HPDE6-E6E7 (cell line): ENCODE measurements around the gene FBXO47.
A peak's percentile ranks its signal among the peaks of the same experiment; 100 is the strongest.

Experiments
- DNase-seq: peaks from one replicate; pipeline ENCODE4 v3.0.0; 2011; ENCODE audit warnings: missing footprints; ENCODE audit errors: extremely low spot score

FBXO47 gene, protein sequence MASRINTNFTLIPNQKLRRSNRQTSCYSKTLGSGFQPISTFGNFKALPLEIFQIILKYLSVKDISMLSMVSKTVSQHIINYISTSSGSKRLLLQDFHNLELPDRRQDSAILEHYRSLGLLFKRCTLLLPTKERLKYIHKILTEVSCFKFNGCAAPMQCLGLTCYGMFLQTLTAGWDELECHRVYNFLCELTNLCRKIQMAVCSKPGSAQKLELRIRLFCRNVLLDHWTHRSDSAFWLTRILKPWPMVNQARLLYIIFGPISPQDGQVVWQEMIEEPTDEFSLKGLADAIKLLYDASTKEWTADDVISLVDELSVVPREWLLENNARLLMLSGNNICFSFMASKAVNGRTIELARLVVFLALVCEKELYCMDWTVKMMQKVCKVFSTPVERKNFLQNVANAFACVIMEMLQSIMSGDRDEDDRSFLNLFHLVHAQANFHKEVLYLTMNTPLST

GRCh38 chr17:38967290-38967738 is at the start of gene FBXO47:
Gene FBXO47 (minus strand): TSS chr17:38967403. CDS start chr17:38963025, 4,378 bp downstream.
- no peak for DNase-seq

DNA sequence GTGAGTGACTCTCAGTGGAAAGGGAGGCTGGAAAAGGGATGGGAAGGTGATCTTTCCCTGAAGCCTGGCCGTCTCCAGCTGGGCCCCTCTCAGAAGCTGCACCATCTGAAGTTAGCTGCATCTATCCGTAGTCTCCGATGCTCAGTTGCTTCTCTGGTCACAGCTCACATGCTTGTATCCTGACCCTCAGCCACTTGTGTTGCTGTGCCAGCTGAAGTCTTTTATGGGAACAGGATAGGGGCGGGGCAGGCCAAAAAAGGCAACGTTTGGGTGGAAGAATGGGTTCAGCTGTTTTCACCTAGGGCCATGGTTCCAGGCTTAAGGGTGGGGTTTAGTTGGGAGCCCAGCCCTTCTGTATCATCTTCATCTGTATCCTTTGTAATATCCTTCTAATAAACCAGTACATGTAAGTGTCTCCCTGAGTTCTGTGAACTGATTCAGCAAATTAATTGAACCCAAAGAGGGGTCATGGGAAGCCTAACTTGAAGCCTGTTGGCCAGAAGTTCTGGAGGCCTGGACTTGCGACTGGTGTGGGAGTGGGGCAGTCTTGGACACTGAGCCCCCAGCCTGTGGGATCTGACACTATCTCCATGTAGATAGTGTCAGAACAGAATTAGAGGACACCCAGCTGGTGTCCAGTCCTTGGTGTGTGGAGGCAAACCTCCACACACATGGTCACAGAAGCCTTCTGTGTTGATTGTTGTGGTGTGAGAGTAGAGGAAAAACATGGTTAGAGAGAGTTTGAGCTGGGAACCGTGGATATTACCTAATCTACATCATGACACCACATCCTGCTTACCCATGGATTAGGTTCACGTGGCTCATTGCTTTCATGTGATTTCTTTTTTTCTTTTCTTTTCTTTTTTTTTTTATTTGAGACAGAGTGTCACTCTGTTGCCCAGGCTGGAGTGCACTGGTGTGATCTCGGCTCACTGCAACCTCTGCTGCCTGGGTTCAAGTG is 49.3 kb upstream of the FBXO47 start:
- no peak for DNase-seq

- DNase-seq = no peak
These were observed 48.3 kb upstream of the FBXO47 start for GRCh38 chr17:39015546-39015935.

- DNase-seq = no peak
These were observed 47.8 kb upstream of the FBXO47 start for GRCh38 chr17:39014795-39015545.

GRCh38 chr17:39014044-39014794 is 47.0 kb upstream of the FBXO47 start:
- DNase-seq = no peak

- no peak for DNase-seq
These were observed 45.5 kb upstream of the FBXO47 start for GRCh38 chr17:39012725-39013124.

DNA sequence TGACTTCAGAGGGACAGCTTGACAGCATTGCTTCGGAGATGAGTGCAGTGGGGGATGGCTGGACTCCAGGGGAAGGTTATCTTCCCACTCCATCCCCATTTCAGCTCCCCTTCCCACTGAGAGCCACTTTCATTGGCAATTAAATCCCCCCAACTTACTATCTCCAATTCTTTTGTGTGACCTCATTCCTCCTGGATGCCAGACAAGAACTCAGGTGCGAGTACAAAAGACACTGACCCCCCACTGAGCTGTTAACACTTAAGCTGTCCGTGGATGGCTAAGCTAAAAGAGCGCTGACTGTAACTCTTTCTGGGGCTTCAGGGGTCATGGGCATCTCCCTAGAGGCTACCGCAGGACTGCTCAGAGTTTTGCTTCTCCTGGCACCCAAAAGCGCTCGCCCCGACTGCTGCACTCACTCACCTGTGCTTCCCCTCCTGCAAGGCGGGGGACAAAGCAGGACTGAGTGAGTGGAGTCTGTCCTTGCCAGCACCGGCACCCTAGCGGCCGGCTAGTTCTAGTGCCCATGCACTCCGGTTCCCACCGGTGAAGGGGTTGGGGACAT is 44.8 kb upstream of the FBXO47 start:
- DNase-seq = no peak

DNA sequence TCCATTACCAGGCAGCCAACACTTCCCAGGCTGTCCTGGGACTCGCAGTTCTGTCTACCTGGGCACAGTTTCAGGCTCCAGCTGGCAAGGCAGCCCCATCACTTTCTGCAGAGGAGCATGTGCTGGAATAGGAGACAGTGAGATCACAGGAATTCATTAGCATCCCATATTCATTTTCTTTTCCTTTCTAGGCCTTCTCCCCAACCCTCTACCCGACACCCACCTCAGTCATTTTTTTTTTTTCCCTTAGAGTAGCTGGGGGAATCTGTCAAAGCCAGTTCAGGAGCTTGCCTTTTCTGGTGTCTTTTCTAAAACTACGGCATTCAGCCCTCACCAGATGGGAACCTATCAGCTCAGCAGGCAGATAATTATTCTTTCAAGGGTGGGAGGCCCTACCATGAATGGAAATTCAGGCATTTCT is 42.4 kb upstream of the FBXO47 start:
- DNase-seq = no peak

GRCh38 chr17:39008633-39009032 is 41.4 kb upstream of the FBXO47 start:
- DNase-seq = no peak

DNA sequence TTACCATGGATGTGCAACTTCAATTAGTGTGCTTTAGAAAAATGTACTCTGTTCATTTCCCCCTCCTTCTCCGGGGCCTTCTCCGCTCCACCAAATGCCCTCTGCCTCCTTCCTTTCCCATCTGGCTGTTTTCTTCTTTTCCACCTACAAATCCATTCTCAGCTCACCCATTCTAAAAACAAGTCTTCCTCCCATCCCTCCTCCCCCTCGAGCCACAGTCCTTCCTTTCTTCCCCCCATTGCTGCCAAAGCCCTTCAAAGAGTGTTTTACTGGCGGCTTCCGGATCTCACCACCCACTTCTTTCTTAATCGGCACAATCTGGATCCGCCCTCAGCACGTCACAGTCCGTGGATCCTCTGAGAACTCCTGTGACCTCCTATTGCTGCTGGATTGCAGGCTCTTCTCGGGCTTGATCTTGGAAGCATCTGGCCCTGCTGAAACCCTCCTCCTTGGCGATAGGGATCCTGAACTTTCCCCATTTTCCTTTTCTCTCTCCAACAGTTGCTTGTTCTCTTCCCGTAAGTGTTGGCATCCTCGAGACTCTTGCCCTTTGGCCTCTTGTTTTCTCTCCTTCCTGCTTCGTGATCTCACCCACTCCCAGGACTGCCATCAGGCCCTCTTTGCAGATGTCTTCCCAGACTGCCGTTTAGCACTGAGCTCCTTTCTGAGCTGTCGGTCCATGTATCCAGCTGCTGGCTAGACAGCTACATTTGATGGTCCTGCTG is 36.0 kb upstream of the FBXO47 start:
- no peak for DNase-seq

DNA sequence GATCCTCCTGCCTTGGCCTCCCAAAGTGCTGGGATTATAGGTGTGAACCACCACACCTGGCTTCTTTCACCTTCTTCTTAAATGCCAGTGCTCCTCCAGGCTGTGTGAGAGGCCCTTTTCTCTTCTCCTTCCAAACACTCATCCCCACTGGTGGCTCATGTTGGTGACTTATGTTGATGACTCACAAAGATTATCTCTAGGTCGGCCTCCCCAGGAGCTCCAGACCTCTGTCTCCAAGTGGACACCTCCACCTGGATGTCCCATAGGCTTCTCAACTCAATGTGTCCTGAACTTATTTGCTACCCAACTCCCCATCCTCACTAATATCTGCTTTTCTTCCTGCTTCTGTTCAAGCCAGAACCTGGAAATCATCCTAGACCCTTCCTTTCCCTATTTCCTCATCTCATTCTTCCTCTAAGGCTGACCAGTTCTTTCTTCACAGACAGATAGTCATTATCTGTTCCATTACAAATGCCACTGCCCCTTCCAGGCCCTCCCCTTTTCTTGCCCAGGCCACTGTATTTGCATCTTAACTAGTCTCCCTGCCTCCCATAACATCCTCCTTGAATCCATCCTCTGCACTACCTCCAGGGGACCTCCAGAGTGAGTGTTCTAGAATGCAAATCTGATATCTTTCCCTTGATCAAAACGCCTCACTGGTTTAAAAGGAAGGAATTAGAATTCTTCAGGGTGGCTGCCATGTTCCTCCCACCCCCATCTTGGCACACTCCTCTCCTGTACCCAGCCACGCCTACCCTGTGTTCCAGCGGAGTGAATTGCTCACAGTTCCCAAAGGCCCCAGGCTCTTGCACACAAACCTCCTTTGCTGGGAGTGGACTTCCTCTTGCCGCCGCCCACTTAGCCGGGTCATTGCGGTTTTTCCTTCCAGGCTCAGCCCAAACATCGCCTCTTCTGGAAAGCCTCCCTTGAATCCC is 34.8 kb upstream of the FBXO47 start:
- peak; percentile 58 for DNase-seq

DNA sequence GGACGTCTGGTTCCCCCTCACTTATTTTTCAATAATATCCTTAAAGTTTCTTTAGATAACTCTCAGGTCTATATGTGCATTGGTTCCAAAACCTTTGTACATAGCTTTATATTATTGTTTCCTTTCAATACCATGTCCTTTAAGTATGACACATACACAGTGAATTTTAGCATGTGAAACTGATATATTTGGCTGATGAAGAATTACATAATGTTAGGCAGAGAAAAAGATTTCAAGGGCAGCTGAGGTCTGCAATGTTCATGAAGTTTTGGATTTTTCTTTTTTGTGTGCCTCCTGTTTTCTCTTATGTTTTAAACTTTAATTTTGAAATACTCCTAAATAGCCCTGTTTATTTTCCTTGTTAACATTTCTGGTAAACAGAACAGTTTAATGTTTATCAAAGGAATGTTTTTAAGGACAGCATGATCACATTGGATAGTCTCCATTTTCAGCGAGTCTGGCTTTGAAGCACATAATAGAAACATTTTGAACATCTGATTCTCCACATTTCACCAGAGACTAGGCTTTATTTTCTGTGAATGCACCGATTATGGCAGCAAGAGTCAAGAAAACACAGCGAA is 32.9 kb upstream of the FBXO47 start:
- DNase-seq = no peak

GRCh38 chr17:38996660-38997337 is 29.6 kb upstream of the FBXO47 start:
- no peak for DNase-seq

DNA sequence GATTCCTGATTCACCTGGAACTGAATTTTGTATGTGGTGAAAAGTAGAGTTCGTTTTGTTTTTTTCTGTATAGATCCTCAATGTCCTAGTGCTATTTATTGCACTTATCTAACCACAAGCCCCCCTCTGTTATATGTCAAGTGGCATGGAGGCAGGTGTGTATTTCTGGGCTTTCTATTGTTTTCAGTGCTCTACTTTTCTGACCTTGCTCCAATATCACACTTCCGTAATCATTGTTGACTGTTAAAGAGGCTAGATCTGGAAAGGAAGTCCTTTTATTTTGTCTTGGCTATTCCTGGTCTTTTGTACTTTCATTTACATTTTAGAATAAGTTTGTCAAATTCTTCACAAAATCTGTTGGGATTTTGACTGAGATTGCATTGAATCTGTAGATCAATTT is 26.8 kb upstream of the FBXO47 start:
- DNase-seq = no peak

DNA sequence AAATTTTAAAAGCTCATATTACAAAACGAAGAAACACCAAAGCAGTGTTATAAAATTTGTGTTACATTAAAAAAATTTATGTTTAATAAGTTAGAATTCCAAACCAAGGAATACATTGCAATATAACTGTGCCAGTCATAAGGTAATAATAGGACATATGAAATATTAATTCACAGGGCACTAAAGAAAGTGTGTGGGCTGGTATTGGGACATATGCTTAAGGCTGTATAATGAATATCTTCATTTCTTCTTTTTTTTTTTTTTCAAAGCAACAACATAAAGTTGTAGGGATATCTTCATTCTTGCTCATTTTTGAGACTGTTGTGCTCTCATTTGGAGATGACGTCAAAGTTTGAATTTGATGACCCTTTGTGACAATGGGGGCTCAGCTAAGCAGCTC is 17.5 kb upstream of the FBXO47 start:
- no peak for DNase-seq

- no peak for DNase-seq
These were observed 15.9 kb upstream of the FBXO47 start for GRCh38 chr17:38982858-38983746.

GRCh38 chr17:38981636-38982035 is 14.4 kb upstream of the FBXO47 start:
- no peak for DNase-seq
